ENCODE results near the gene RBP5.

The RBP5 gene

GRCh38 chr12:7128681-7129286, at the start of gene RBP5:
RBP5 (minus strand) TSS chr12:7128889; CDS start chr12:7128775, 114 bp downstream.
- no peak for DNase-seq

- DNase-seq: no peak
Measured at GRCh38 chr12:7178481-7178880, 49.8 kb upstream of the RBP5 start.

- no peak for DNase-seq
Measured at GRCh38 chr12:7176595-7176994, 47.9 kb upstream of the RBP5 start.

GRCh38 chr12:7175493-7175892, 46.8 kb upstream of the RBP5 start:
- DNase-seq: no peak

GRCh38 chr12:7171854-7172253, 43.2 kb upstream of the RBP5 start:
- DNase-seq: no peak

- DNase-seq: no peak
Measured at GRCh38 chr12:7169951-7170350, 41.3 kb upstream of the RBP5 start.

GRCh38 chr12:7162691-7163114, 34.0 kb upstream of the RBP5 start:
- DNase-seq: peak; percentile 2

- DNase-seq: no peak
Measured at GRCh38 chr12:7161811-7162210, 33.1 kb upstream of the RBP5 start.

GRCh38 chr12:7161327-7161726, 32.6 kb upstream of the RBP5 start:
- no peak for DNase-seq

GRCh38 chr12:7160183-7160582, 31.5 kb upstream of the RBP5 start:
- DNase-seq: no peak

GRCh38 chr12:7158781-7159609, 30.3 kb upstream of the RBP5 start:
- no peak for DNase-seq

GRCh38 chr12:7157391-7157790, 28.7 kb upstream of the RBP5 start:
- no peak for DNase-seq

- no peak for DNase-seq
Measured at GRCh38 chr12:7156259-7157197, 27.8 kb upstream of the RBP5 start.

GRCh38 chr12:7155471-7156034, 26.9 kb upstream of the RBP5 start:
- DNase-seq: no peak

- DNase-seq: no peak
Measured at GRCh38 chr12:7154901-7155470, 26.3 kb upstream of the RBP5 start.

GRCh38 chr12:7154042-7154441, 25.4 kb upstream of the RBP5 start:
- DNase-seq: no peak

GRCh38 chr12:7152818-7153217, 24.1 kb upstream of the RBP5 start:
- no peak for DNase-seq

- no peak for DNase-seq
Measured at GRCh38 chr12:7151532-7151931, 22.8 kb upstream of the RBP5 start.

GRCh38 chr12:7150841-7151240, 22.2 kb upstream of the RBP5 start:
- no peak for DNase-seq

- DNase-seq: no peak
Measured at GRCh38 chr12:7150356-7150755, 21.7 kb upstream of the RBP5 start.

GRCh38 chr12:7146906-7147305, 18.2 kb upstream of the RBP5 start:
- no peak for DNase-seq

GRCh38 chr12:7146228-7146627, 17.5 kb upstream of the RBP5 start:
- DNase-seq: no peak

- DNase-seq: no peak
Measured at GRCh38 chr12:7145671-7146070, 17.0 kb upstream of the RBP5 start.
